Esophagus muscularis mucosa (tissue), 4 donors: ENCODE results near the gene CST8. TPM values are rescaled to one million over a fixed set of nuclear protein-coding genes. Genes with fewer than 3 reads are reported as not detected.
"Not testable (repeated sequence)": the region's sequence is repeated elsewhere in the genome, so short reads cannot be mapped to it uniquely, and the experiment has no call there.

Source experiments
- DNase-seq: peaks from one replicate; pipeline ENCODE4 v3.0.0-alpha.2; 2017; ENCODE audit errors: extremely low spot score
- H3K27ac ChIP-seq, 4 donors: fragments of 200-600 bp; sonication (generic); replicated peaks in 1 of 4; 1 replicate in 3 of 4; 2 replicates in 1 of 4; pipeline ENCODE4 v1.5.1; 2016 to 2019; ENCODE audit warnings: mild to moderate bottlenecking in 1 of 4
- H3K27me3 ChIP-seq, 4 donors: fragments of 200-600 bp; sonication (generic); one replicate each; pipeline versions ENCODE4 v1.5.1 to v1.6.0; 2016 to 2019
- H3K36me3 ChIP-seq, 4 donors: fragments of 200-600 bp; sonication (generic); one replicate each; pipeline ENCODE4 v1.5.1; 2016 to 2019
- H3K4me1 ChIP-seq, 4 donors: fragments of 200-600 bp; sonication (generic); one replicate each; pipeline ENCODE4 v1.5.1; 2016 to 2019
- H3K4me3 ChIP-seq, 4 donors: fragments of 200-600 bp; sonication (generic); 1 replicate in 2 of 4; 2 replicates in 2 of 4; pipeline ENCODE4 v1.5.1; 2016 to 2019; ENCODE audit warnings: mild to moderate bottlenecking in 4 of 4, moderate library complexity in 1 of 4
- H3K9me3 ChIP-seq, 4 donors: fragments of 200-600 bp; sonication (generic); 1 replicate in 3 of 4; 2 replicates in 1 of 4; pipeline ENCODE4 v1.5.1; 2016 to 2019
- CTCF ChIP-seq, 3 experiments: fragments of 200-600 bp in 2 of 3; fragments of 450-650 bp in 1 of 3; sonication (generic) in 2 of 3; IDR thresholded peaks; one replicate each; pipeline ENCODE4 v1.5.1; 2017 to 2019; ENCODE audit warnings: antibody characterized with exemption in 3 of 3, mild to moderate bottlenecking in 2 of 3, moderate library complexity in 1 of 3
- EP300 ChIP-seq: sonication (generic); formaldehyde crosslinking; IDR thresholded peaks from one replicate; pipeline ENCODE4 v1.6.1; 2017; ENCODE audit warnings: antibody characterized with exemption
- POLR2A ChIP-seq: fragments of 450-650 bp; IDR thresholded peaks from one replicate; pipeline ENCODE4 v1.6.1; 2017; ENCODE audit warnings: antibody characterized with exemption, moderate library complexity, mild to moderate bottlenecking, low read depth
- POLR2AphosphoS5 ChIP-seq, 2 donors: sonication (generic); formaldehyde crosslinking; IDR thresholded peaks; one replicate each; pipeline ENCODE4 v1.6.1; 2017; ENCODE audit warnings: antibody characterized with exemption in 2 of 2
- WGBS: methylation state at CpG from one replicate; pipeline ENCODE4 v1.1.5; 2018; 5-methylcytosine and 5-hydroxymethylcytosine counted together
- intact Hi-C: fragments of 100-400 bp; cut with DNase I; formaldehyde crosslinking; loops from one replicate; pipeline ENCODE4 v1.15.1; 2023
- total RNA-seq, 4 donors: library from RNA; depleted of rRNA; stranded (reverse); fragments of >200 nt; gene quantifications; one replicate each; pipeline versions ENCODE4 v1.1.0 to v1.2.1, GENCODE V29; 2016

Gene CST8
- total RNA-seq, 4 donors from 2014 or later: not detected

DNA sequence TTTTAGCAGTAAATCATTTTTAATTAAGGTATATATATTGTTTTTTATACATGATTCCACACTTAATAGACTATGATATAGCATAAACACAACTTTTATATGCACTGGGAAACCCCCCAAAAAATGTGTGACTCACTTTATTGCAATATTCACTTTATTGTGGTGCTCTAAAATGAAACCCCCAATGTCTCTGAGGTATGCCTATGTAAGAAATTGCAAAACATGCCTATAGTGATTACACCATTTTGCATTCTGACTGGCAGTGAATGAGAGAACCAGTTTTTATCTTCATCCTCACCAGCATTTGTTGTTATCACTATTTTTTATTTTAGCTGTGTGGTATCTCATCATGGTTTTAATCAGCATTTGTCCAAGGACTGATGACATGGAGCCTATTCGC lies 29.7 kb upstream of the CST8 start:
- Histone ChIP-seq H3K4me3 (no peak overlapping the region), H3K4me1 (peaks cover 0 to 6% (median 0%) of the 10 kb centered on the region in 4 donors), H3K27me3 (no peaks in the 10 kb centered on the region), H3K27ac (no peak overlapping the region), H3K36me3 (no peaks in the 10 kb centered on the region), H3K9me3 (peaks cover 0 to 3% (median 0%) of the 10 kb centered on the region in 4 donors)
- TF ChIP-seq POLR2A: no peak
- TF ChIP-seq POLR2AphosphoS5 (IDR thresholded peaks at IDR 0.05): no peak
- TF ChIP-seq CTCF (IDR thresholded peaks at IDR 0.05): no peak
- no peak for TF ChIP-seq EP300
- DNase-seq: no peak
- 45% methylated on average over 1 of the region's 1 CpG for WGBS
- intact Hi-C loops: no loop called here

DNA sequence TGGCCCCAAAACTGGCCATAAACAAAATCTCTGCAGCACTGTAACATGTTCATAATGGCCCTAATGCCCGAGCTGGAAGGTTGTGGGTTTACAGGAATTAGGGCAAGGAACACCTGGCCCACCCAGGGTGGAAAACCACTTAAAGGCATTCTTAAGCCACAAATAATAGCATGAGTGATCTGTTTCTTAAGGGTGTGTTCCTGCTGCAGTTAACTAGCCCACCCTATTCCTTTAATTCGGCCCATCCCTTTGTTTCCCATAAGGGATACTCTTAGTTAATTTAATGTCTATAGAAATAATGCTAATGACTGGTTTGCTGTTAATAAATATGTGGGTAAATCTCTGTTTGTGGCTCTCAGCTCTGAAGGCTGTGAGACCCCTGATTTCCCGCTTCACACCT lies 24.0 kb upstream of the CST8 start:
- H3K4me1 ChIP-seq, intact Hi-C loops, H3K36me3 ChIP-seq, DNase-seq, H3K27me3 ChIP-seq, H3K27ac ChIP-seq, H3K4me3 ChIP-seq: not testable (repeated sequence)
- WGBS: 79% methylated on average over 3 of the region's 3 CpGs
- peaks cover 0 to 19% (median 13%) of the 10 kb centered on the region in 4 donors for H3K9me3 ChIP-seq

DNA sequence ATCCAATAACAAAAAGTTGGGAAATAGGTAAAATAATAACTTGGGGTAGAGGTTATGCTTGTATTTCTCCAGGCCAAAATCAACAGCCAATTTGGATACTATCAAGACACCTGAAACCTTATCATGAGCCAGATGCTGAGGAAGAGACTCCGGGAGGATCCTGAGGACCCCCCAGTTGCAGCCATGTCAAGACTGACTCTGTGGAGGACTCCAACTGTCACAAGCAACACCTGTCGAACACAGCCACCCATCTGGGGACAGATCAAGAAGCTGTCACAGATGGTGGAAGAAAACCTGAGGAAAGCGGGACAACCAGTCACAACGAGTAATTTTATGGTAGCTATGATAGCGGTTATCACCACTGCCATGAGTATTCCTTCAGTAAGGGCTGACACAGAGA lies 18.6 kb upstream of the CST8 start:
- H3K9me3 ChIP-seq, H3K4me1 ChIP-seq, H3K27me3 ChIP-seq, H3K36me3 ChIP-seq, H3K4me3 ChIP-seq, DNase-seq, intact Hi-C loops, H3K27ac ChIP-seq: not testable (repeated sequence)
- WGBS: 78% methylated on average over 4 of the region's 5 CpGs

GRCh38 chr20:23473293-23473692 lies 17.6 kb upstream of the CST8 start:
- H3K27ac ChIP-seq, H3K27me3 ChIP-seq, DNase-seq, H3K9me3 ChIP-seq, H3K4me1 ChIP-seq, H3K36me3 ChIP-seq, intact Hi-C loops, H3K4me3 ChIP-seq: not testable (repeated sequence)
- 50% methylated on average over 2 of the region's 2 CpGs for WGBS

DNA sequence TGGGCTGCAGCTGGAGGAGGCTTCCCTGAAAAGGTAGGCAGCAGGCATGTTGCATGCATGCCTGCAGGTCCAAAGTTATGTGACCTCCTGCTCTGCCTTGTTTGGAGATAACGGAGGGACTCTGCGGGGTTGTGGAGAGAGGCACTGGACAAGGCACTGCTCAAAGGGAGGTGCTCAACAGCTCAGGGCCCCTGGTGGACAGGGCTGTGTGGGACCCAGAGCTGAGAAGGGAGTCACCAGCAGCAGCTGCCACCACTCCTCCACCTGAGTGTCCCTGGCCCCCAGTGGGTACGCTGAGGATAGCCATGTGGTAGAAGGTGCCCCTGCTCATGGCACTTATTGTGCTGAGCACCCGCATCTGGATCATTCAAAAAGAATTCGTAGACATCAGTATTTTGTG lies 15.5 kb upstream of the CST8 start:
- no peak for TF ChIP-seq CTCF (IDR thresholded peaks at IDR 0.05)
- no peak for TF ChIP-seq EP300
- no peak for TF ChIP-seq POLR2A
- TF ChIP-seq POLR2AphosphoS5 (IDR thresholded peaks at IDR 0.05): no peak
- intact Hi-C loops: no loop called here
- no peaks in the 10 kb centered on the region for H3K36me3 ChIP-seq
- no peaks in the 10 kb centered on the region for H3K9me3 ChIP-seq
- no peaks in the 10 kb centered on the region for H3K27me3 ChIP-seq
- no peaks in the 10 kb centered on the region for H3K4me1 ChIP-seq
- DNase-seq: no peak
- WGBS: 87% methylated on average over 2 of the region's 5 CpGs
- no peak overlapping the region for H3K4me3 ChIP-seq
- H3K27ac ChIP-seq: no peak overlapping the region

DNA sequence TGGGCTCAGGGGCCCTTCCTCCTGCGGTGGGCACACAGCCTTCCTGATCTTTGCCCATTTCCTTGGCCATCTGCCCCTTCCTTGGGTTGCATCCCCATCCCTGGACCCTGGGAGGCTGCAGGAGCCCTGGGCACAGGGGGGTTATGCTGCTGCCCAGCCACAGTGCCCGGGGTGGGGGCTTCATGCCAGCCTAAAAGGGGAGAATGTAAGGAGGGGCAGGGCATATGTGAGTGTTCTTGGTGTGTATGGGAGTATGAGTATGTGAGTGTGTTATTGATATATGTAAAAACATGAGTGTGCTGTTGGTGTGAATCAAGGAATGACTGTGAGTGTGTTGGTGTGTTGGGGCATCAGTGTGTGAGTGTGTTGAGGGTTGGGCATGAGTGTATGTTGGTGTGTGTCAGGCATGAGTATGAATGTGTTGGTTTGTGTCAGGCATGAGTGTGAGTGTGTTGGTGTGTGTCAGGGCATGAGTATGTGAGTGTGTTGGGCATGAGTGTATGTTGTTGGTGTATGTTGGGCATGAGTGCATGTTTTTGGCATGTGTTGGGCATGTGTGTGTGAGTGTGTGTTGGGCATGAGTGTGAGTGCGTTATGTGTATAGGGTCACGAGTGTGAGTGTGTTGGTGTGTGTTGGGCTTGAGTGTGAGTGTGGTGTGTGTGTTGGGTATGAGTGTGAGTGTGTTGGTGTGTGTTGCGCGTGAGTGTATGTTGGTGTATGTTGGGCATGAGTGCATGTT lies 14.7 kb upstream of the CST8 start:
- Histone ChIP-seq H3K36me3 (no peaks in the 10 kb centered on the region), H3K4me1 (no peaks in the 10 kb centered on the region), H3K4me3 (no peak overlapping the region), H3K27me3 (no peaks in the 10 kb centered on the region), H3K9me3 (no peaks in the 10 kb centered on the region), H3K27ac (no peak overlapping the region)
- intact Hi-C loops: no loop called here
- 65% methylated on average over 6 of the region's 6 CpGs for WGBS
- TF ChIP-seq EP300 (no peak), CTCF (IDR thresholded peaks at IDR 0.05) (no peak), POLR2AphosphoS5 (IDR thresholded peaks at IDR 0.05) (no peak), POLR2A (no peak)
- peak; percentile 66 for DNase-seq
